ENCODE results near the gene TUT1. TPM values are rescaled to one million over a fixed set of nuclear protein-coding genes. Genes with fewer than 3 reads are reported as not detected.
A peak's percentile ranks its signal among the peaks of the same experiment; 100 is the strongest.

TUT1 gene
- total RNA-seq, 1 donor from 2014 or later: 9.5 TPM

DNA sequence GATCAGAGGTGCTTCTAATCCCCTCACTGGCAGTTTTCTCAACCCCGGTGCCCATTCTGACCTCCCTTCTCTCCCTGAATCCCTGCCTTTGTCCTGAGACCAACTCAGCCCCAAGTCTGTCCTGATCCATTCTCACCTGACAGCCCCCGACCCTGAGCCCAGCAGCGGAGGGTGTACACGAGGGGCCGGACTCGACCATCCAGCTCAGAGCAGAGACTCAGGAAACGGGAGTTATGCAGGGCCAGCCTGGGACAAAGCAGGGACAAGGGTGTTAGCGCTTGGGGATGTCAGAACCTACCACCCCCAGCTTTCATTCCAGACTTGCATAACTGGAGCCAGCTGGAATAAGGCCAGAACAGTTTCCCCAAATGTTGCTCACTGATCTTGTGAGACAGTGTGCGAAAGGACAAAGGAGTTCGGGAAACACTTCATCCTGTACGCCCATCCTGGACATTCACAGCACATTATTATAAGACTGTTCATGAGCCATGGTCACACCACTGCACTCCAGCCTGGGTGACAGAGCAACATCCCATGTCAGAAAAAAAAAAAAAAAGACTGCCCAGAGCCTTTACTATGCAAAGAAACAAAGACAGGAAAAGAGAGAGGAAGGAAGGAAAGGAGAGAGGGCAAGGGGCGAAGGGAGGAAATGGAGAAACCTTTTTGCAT lies 14.1 kb downstream of the TUT1 start:
- FAIRE-seq (no peak), DNase-seq (ENCODE audit: low read depth) (no peak)
- TF ChIP-seq CTCF (IDR thresholded peaks at IDR 0.05; ENCODE audit: insufficient read depth, low read length, severe bottlenecking): no peak
- H3K36me3 ChIP-seq (ENCODE audit: control insufficient read depth, insufficient read depth, low read length): peaks cover 15% of the 10 kb centered on the region
- no peak overlapping the region for H3K4me3 ChIP-seq (ENCODE audit: low read depth, low read length)
- no peaks in the 10 kb centered on the region for H3K27me3 ChIP-seq (ENCODE audit: control insufficient read depth, insufficient read depth, low read length)

- Histone ChIP-seq H3K36me3 (ENCODE audit: control insufficient read depth, insufficient read depth, low read length) (peaks cover 24% of the 10 kb centered on the region), H3K27me3 (ENCODE audit: control insufficient read depth, insufficient read depth, low read length) (no peaks in the 10 kb centered on the region), H3K4me3 (ENCODE audit: low read depth, low read length) (no peak overlapping the region)
- no peak for DNase-seq (ENCODE audit: low read depth)
- no peak for TF ChIP-seq CTCF (IDR thresholded peaks at IDR 0.05; ENCODE audit: insufficient read depth, low read length, severe bottlenecking)
- no peak for FAIRE-seq
Measured at GRCh38 chr11:62575837-62576236, 15.5 kb downstream of the TUT1 start.

- Histone ChIP-seq H3K27me3 (ENCODE audit: control insufficient read depth, insufficient read depth, low read length) (no peaks in the 10 kb centered on the region), H3K36me3 (ENCODE audit: control insufficient read depth, insufficient read depth, low read length) (peaks cover 29% of the 10 kb centered on the region), H3K4me3 (ENCODE audit: low read depth, low read length) (no peak overlapping the region)
- TF ChIP-seq CTCF (IDR thresholded peaks at IDR 0.05; ENCODE audit: insufficient read depth, low read length, severe bottlenecking): no peak
- no peak for DNase-seq (ENCODE audit: low read depth)
- FAIRE-seq: no peak
Measured at GRCh38 chr11:62575156-62575555, 16.2 kb downstream of the TUT1 start.

DNA sequence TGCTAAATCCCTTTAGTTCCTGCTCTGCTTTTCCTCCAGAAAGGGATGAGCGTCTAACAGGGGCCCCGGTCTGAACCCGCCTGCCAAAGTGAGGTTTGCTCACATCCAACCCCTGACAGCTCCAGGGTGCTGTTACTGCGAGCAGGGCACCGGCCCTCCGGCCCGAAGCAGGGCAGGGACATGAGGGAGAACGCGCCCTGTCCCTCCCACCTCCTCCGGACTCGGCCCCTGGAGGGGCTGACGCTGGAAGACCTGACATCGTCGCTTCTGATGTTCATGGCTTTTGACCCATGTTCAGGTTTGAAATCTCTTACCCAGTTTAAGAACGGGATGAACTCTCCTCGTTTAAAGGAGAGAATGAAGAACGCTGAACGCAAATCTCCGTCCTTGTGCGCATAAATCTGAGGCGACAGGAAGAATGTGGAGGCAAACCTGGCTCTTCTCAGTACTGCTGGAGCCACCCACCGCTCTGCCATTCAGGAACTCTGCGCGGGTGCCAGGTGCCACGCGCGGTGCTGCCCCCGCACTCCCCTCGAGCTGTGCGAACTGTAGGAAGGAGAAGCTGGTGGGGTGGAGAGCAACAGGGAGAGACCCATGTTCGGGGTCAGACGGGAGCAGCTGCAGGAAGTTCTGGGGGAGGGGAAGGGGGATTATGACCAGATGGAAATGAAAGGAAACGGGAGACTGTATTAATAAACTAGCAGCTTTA lies 16.8 kb downstream of the TUT1 start:
- H3K4me3 ChIP-seq (ENCODE audit: low read depth, low read length): peak overlapping the region; percentile 57
- no peak for TF ChIP-seq CTCF (IDR thresholded peaks at IDR 0.05; ENCODE audit: insufficient read depth, low read length, severe bottlenecking)
- FAIRE-seq: no peak
- H3K27me3 ChIP-seq (ENCODE audit: control insufficient read depth, insufficient read depth, low read length): no peaks in the 10 kb centered on the region
- H3K36me3 ChIP-seq (ENCODE audit: control insufficient read depth, insufficient read depth, low read length): peaks cover 30% of the 10 kb centered on the region
- DNase-seq (ENCODE audit: low read depth): no peak

GRCh38 chr11:62573592-62574362 lies 17.5 kb downstream of the TUT1 start, which contains the start of gene EEF1G:
Gene EEF1G (minus strand): TSS chr11:62573891. CDS start chr11:62573842, 49 bp downstream.
- FAIRE-seq: no peak
- Histone ChIP-seq H3K27me3 (ENCODE audit: control insufficient read depth, insufficient read depth, low read length) (no peaks in the 10 kb centered on the region), H3K4me3 (ENCODE audit: low read depth, low read length) (peak within 1 kb of the TSS; percentile 96), H3K36me3 (ENCODE audit: control insufficient read depth, insufficient read depth, low read length) (peaks cover 31% of the 10 kb centered on the region)
- no peak for TF ChIP-seq CTCF (IDR thresholded peaks at IDR 0.05; ENCODE audit: insufficient read depth, low read length, severe bottlenecking)
- peak; percentile 99 for DNase-seq (ENCODE audit: low read depth)
